ENCODE measurements around the gene CMIP. TPM values are rescaled to one million over a fixed set of nuclear protein-coding genes. Genes with fewer than 3 reads are reported as not detected.

CMIP gene
- total RNA-seq, 4 donors from 2014 or later = 40.0 to 69.6 (median 47.0) TPM

- Histone ChIP-seq H3K27ac (no peak overlapping the region), H3K36me3 (no peaks in the 10 kb centered on the region)
- 87% methylated on average over 6 to 20 of the region's 20 CpGs for WGBS, 2 donors (ENCODE audit: low coverage in 1 of 2)
These were observed 55.2 kb downstream of the CMIP start for GRCh38 chr16:81499576-81500380.

GRCh38 chr16:81500833-81501521, 56.4 kb downstream of the CMIP start:
- intact Hi-C loops (cut with DNase I; ENCODE audit: low total_unique reads) (no loop called here), in situ Hi-C loops (cut with MboI; ENCODE audit: low pct_ligation_motif_present in 1 of 4, low pct_unique_long_range_greater_than_20kb in 1 of 4, low sequenced_read_pairs in 3 of 4) (no loop called here)
- Histone ChIP-seq H3K9me3 (no peaks in the 10 kb centered on the region), H3K36me3 (no peaks in the 10 kb centered on the region), H3K27me3 (no peaks in the 10 kb centered on the region), H3K4me1 (peaks cover 3 to 51% (median 23%) of the 10 kb centered on the region in 4 donors), H3K27ac (peak overlapping the region; percentile 34 to 55 (median 38)), H3K4me3 (no peak overlapping the region)
- DNase-seq = no peak
- 77 to 81% methylated on average over 2 to 17 of the region's 17 CpGs for WGBS, 2 donors (ENCODE audit: low coverage in 1 of 2)
- TF ChIP-seq POLR2A (IDR thresholded peaks at IDR 0.05) (no peak), POLR2AphosphoS5 (IDR thresholded peaks at IDR 0.05) (no peak), EP300 (IDR thresholded peaks at IDR 0.05; ENCODE audit: low read depth) (no peak), CTCF (IDR thresholded peaks at IDR 0.05) (no peak)

More at GRCh38 chr16:81499576-81500380, 55.2 kb downstream of the CMIP start:
- in situ Hi-C loops (cut with MboI; ENCODE audit: low pct_ligation_motif_present in 1 of 4, low pct_unique_long_range_greater_than_20kb in 1 of 4, low sequenced_read_pairs in 3 of 4) = no loop called here
- intact Hi-C loops (cut with DNase I; ENCODE audit: low total_unique reads) = no loop called here
- H3K4me3 ChIP-seq = no peak overlapping the region
- TF ChIP-seq POLR2A (IDR thresholded peaks at IDR 0.05) = no peak
- TF ChIP-seq EP300 (IDR thresholded peaks at IDR 0.05; ENCODE audit: low read depth) = no peak
- TF ChIP-seq CTCF (IDR thresholded peaks at IDR 0.05) = no peak
- TF ChIP-seq POLR2AphosphoS5 (IDR thresholded peaks at IDR 0.05) = no peak
- H3K4me1 ChIP-seq = peaks cover 3 to 58% (median 24%) of the 10 kb centered on the region in 4 donors
- no peaks in the 10 kb centered on the region for H3K9me3 ChIP-seq
- no peak for DNase-seq
- no peaks in the 10 kb centered on the region for H3K27me3 ChIP-seq

DNA sequence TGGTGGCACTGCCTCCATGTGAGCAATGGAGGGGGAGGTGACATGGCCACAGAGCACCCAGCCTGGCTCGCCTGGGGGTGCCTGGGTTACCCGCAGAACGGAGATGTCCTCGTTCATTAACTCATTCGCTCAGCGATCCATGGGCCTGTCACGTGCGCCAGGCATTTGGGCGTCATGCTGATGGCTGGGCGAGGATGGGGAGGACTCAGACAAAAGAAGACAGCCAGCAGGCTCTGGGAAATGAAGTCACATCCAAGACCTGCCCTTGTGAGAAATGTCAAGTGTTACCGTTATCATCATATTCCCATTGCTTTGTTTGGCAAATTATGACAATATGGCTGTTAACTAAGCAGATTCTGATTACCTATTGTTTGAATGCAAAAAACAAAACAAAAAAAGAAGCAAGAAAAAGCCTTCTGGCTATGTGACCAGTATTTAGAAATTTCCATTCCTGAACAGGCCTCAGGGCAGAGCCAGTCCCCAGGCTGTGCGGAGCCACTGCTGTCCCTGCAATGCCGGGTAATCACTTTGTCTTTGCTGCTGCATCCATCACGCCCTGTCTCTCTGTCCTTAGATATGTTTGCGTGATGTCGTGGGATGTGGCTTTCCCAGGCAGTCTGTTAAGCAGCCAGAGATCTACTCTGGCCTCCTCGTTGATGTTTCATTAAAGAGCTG, 57.9 kb downstream of the CMIP start:
- H3K4me1 ChIP-seq = peaks cover 0 to 36% (median 12%) of the 10 kb centered on the region in 4 donors
- H3K27me3 ChIP-seq = no peaks in the 10 kb centered on the region
- no peak overlapping the region for H3K4me3 ChIP-seq
- H3K9me3 ChIP-seq = no peaks in the 10 kb centered on the region
- DNase-seq = no peak
- H3K36me3 ChIP-seq = no peaks in the 10 kb centered on the region
- 87 to 89% methylated on average over 3 to 17 of the region's 17 CpGs for WGBS, 2 donors (ENCODE audit: low coverage in 1 of 2)
- no peak for TF ChIP-seq POLR2AphosphoS5 (IDR thresholded peaks at IDR 0.05)
- TF ChIP-seq EP300 (IDR thresholded peaks at IDR 0.05; ENCODE audit: low read depth) = no peak
- TF ChIP-seq POLR2A (IDR thresholded peaks at IDR 0.05) = no peak
- TF ChIP-seq CTCF (IDR thresholded peaks at IDR 0.05) = no peak
- no peak overlapping the region for H3K27ac ChIP-seq
- intact Hi-C loops (cut with DNase I; ENCODE audit: low total_unique reads) = no loop called here
- in situ Hi-C loops (cut with MboI; ENCODE audit: low pct_ligation_motif_present in 1 of 4, low pct_unique_long_range_greater_than_20kb in 1 of 4, low sequenced_read_pairs in 3 of 4) = no loop called here

Measured in transverse colon (tissue), 4 donors.